ENCODE results near the gene MSMP. TPM values are rescaled to one million over a fixed set of nuclear protein-coding genes. Genes with fewer than 3 reads are reported as not detected.

The MSMP gene
- total RNA-seq, 1 donor from 2014 or later = not detected

- intact Hi-C loops (cut with micrococcal nuclease) = no loop called here
- Mint-ChIP-seq H3K36me3 (ENCODE audit: low read depth) (peaks cover 57% of the 10 kb centered on the region), H3K27ac (no peak overlapping the region), H3K27me3 (ENCODE audit: insufficient read depth) (no peaks in the 10 kb centered on the region), H3K9me3 (no peaks in the 10 kb centered on the region), H3K4me1 (ENCODE audit: low read depth) (no peaks in the 10 kb centered on the region), H3K4me3 (no peak overlapping the region)
- DNase-seq (ENCODE audit: low spot score) = no peak
These were observed 48.1 kb downstream of the MSMP start for GRCh38 chr9:35705836-35706430.

GRCh38 chr9:35705372-35705771, 48.7 kb downstream of the MSMP start:
- intact Hi-C loops (cut with micrococcal nuclease) = no loop called here
- H3K4me3 Mint-ChIP-seq = no peak overlapping the region
- DNase-seq (ENCODE audit: low spot score) = no peak
- no peaks in the 10 kb centered on the region for H3K27me3 Mint-ChIP-seq (ENCODE audit: insufficient read depth)
- no peaks in the 10 kb centered on the region for H3K9me3 Mint-ChIP-seq
- no peak overlapping the region for H3K27ac Mint-ChIP-seq
- H3K4me1 Mint-ChIP-seq (ENCODE audit: low read depth) = no peaks in the 10 kb centered on the region
- H3K36me3 Mint-ChIP-seq (ENCODE audit: low read depth) = peaks cover 51% of the 10 kb centered on the region

- no peak overlapping the region for H3K27ac Mint-ChIP-seq
- H3K4me1 Mint-ChIP-seq (ENCODE audit: low read depth) = no peaks in the 10 kb centered on the region
- H3K36me3 Mint-ChIP-seq (ENCODE audit: low read depth) = peaks cover 47% of the 10 kb centered on the region
- DNase-seq (ENCODE audit: low spot score) = no peak
- H3K27me3 Mint-ChIP-seq (ENCODE audit: insufficient read depth) = no peaks in the 10 kb centered on the region
- H3K4me3 Mint-ChIP-seq = no peak overlapping the region
- intact Hi-C loops (cut with micrococcal nuclease) = no loop called here
- no peaks in the 10 kb centered on the region for H3K9me3 Mint-ChIP-seq
These were observed 50.0 kb downstream of the MSMP start for GRCh38 chr9:35703906-35704672.

Other genes starting within 250 kb of the MSMP start
- gene TESK1, start 149.0 kb downstream of the MSMP start, total RNA-seq = 61.5 and 62.1 TPM in 2 replicates
- 8.3 and 9.6 TPM in 2 replicates for gene CD72, start 135.9 kb downstream of the MSMP start, total RNA-seq
- 86.6 and 90.5 TPM in 2 replicates for gene SIT1, start 103.3 kb downstream of the MSMP start, total RNA-seq
- gene RMRP, start 96.3 kb downstream of the MSMP start, total RNA-seq = 5,317 and 5,787 TPM in 2 replicates
- gene CCDC107, start 96.0 kb downstream of the MSMP start, total RNA-seq = 20.6 and 24.0 TPM in 2 replicates
- 7.9 and 8.8 TPM in 2 replicates for gene ARHGEF39, start 89.1 kb downstream of the MSMP start, total RNA-seq
- 0.44 TPM in 1 of 2 replicates, not detected in the other for gene CA9, start 80.3 kb downstream of the MSMP start, total RNA-seq
- gene TPM2, start 64.4 kb downstream of the MSMP start, total RNA-seq = 2.5 and 4.5 TPM in 2 replicates
- 229 and 230 TPM in 2 replicates for gene TLN1, start 22.1 kb downstream of the MSMP start, total RNA-seq
- gene CREB3, start 21.6 kb downstream of the MSMP start, total RNA-seq = 32.1 and 32.6 TPM in 2 replicates
- gene GBA2, start 5.0 kb downstream of the MSMP start, total RNA-seq = 54.7 and 58.4 TPM in 2 replicates
- 18.4 and 18.9 TPM in 2 replicates for gene RGP1, start 5.0 kb downstream of the MSMP start, total RNA-seq
- 9.3 and 10.4 TPM in 2 replicates for gene NPR2, start 37.3 kb upstream of the MSMP start, total RNA-seq
- 0.66 and 1.0 TPM in 2 replicates for gene SPAG8, start 58.0 kb upstream of the MSMP start, total RNA-seq
- 47.5 and 55.3 TPM in 2 replicates for gene HINT2, start 60.8 kb upstream of the MSMP start, total RNA-seq
- gene FAM221B, start 74.5 kb upstream of the MSMP start, total RNA-seq = not detected in 2 replicates
- 1.7 and 1.9 TPM in 2 replicates for gene TMEM8B, start 75.0 kb upstream of the MSMP start, total RNA-seq
- not detected in 2 replicates for gene OR13J1, start 116.1 kb upstream of the MSMP start, total RNA-seq
- gene HRCT1, start 151.9 kb upstream of the MSMP start, total RNA-seq = not detected in 2 replicates
- not detected in 2 replicates for gene SPAAR, start 155.2 kb upstream of the MSMP start, total RNA-seq
- gene OR2S2, start 203.9 kb upstream of the MSMP start, total RNA-seq = not detected in 2 replicates